ENCODE data around the gene TBC1D4.

The TBC1D4 gene

DNA sequence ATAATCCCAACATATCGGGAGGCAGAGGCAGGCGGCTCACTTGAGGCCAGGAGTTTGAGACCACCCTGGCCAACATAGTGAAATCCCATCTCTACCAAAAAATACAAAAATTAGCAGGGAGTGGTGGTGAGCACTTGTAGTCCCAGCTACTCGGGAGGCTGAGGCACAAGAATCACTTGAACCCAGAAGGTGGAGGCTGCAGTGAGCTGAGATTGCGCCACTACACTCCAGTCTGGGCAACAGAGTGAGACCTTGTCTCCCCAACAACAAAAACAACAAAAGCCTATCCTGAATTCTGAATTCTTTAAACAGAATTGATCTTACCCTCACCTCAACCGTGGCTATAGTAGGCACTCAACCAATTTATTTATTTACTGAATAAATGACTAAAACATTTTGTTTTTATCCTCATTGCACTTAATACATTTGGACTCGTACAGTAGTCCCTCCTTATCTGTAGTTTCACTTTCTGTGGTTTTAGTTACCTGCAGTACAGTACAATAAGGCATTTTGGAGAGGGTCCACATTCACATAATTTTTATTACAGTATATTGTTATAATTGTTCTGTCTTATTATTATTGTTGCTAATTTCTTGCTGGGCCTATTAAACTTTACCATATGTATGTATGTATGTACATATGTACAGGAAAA lies 98.8 kb downstream of the TBC1D4 start:
- no peak for DNase-seq

GRCh38 chr13:75378301-75378700 lies 103.7 kb downstream of the TBC1D4 start:
- DNase-seq, result no peak

GRCh38 chr13:75376792-75377402 lies 105.1 kb downstream of the TBC1D4 start:
- DNase-seq, result no peak

- DNase-seq, result no peak
Measured at GRCh38 chr13:75375329-75375728, 106.6 kb downstream of the TBC1D4 start.

DNA sequence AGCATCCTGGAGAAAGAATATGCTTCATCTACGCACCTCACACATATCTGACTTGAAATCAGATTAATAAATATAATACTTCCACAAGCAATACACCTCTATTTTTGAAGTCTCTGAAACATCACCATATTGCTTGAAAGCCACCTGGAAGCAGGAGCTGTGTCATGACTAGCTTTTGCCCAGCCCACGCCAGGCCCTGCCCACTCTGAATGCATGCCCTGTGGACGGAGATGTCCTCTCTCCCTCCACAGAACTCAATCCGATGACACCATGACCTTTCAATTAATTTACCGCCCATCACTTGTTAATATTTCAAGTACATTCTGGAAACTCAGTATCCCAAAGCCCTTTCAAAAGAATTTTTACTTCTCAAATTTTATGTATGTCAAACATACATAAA lies 108.0 kb downstream of the TBC1D4 start:
- no peak for DNase-seq

- no peak for DNase-seq
Measured at GRCh38 chr13:75372923-75373841, 108.8 kb downstream of the TBC1D4 start.

GRCh38 chr13:75372517-75372916 lies 109.5 kb downstream of the TBC1D4 start:
- peak in 1 of 2 donors; percentile 51 for DNase-seq

GRCh38 chr13:75371203-75371602 lies 110.8 kb downstream of the TBC1D4 start:
- DNase-seq, result no peak

DNA sequence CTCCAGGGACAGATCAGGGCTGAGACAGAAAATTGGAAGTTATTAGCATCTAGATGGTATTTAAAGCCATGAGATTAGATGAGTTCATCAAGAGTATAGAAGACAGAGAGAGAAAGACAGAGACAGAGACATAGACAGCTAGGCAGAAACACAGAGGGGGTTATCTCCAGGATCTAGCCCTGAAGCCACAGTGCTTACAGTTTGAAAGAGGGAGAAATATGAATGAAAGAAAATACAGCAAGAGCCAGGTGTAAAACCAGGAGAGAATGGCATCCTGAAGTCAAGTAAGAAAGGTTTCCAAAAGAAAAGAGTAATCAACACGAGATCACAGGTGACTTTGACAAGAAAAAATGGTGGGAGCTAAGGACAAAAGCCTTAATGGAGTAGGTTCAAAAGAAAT lies 111.2 kb downstream of the TBC1D4 start:
- DNase-seq, result no peak

DNA sequence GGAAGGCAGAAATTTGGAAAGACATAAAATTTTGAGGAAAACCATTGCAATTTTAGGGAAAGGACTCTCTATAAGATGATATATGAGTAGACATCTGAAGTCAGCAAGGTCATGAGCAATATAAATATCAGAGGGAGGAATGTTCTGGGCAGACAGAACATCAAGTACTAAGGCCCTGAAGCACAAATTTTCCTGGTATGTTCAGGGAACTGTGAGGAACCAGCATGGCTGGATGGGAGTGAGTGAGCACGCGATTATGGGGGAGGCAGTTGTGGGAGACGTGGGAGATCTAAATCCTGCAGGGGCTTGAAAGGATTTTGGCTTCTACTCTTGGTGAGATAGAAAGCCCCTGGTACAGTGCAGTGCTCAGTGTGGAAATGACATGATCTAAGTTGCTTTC lies 112.0 kb downstream of the TBC1D4 start:
- DNase-seq, result no peak

DNA sequence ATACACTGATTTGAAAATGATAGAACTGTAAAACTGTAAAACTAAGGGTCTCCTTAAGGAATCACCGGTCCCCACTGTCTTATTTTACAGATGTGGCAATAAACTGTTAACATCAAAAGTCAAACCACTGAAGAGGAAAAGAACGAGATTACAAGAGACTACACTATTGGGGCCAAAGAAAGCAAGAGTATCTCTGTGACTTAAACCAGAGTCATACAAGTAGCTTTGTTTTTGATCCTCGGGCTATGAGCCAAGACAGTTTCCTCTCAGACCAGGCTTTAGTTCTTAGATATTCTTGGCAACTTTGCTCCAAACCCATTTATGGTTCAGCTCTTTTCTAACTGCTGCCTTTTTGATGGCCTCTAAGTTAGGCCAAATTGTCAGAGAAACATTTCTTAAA lies 113.8 kb downstream of the TBC1D4 start:
- no peak for DNase-seq

GRCh38 chr13:75366380-75367280 lies 115.3 kb downstream of the TBC1D4 start:
- DNase-seq, result no peak

DNA sequence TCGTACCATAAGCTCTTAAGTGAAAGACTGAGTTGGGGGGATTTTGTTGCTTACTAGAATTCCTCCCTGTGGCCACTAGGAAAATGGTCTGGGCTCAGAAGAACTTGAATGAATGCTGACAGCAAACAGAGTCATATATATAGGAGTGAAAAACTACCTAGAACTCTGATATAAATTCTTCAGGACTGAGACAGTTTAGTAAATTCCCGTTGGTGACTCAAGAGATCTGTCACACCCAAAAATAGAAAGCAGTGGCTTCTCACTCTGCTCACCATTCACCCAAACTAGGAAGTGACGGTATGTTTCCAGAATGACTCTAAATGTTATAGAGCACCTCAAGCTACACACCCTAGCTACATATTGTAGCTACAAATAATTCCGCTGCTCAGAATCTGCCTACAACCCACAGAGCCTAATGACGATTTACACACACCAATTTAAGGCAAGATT lies 116.2 kb downstream of the TBC1D4 start:
- peak in 1 of 2 donors; percentile 51 for DNase-seq

GRCh38 chr13:75364131-75364713 lies 117.7 kb downstream of the TBC1D4 start:
- DNase-seq, result no peak

DNA sequence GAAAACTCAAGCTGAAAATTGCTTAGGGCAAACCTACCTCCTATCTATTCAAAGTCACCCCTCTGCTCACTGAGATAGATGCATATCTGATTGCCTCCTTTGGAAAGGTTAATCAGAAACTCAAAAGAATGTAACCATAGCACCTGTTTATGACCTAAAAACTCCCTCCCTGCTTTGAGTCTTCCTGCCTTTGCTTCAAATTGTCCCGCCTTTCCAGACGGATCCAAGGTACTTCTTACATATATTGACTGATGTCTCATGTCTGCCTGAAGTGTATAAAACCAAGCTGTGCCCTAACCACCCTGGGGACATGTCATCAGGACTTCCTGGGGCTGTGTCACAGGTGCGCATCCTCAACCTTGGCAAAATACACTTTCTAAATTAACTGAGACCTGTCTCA lies 118.6 kb downstream of the TBC1D4 start:
- DNase-seq, result no peak

GRCh38 chr13:75362026-75362425 lies 119.9 kb downstream of the TBC1D4 start:
- DNase-seq, result no peak

GRCh38 chr13:75360170-75360569 lies 121.8 kb downstream of the TBC1D4 start:
- DNase-seq, result no peak

DNA sequence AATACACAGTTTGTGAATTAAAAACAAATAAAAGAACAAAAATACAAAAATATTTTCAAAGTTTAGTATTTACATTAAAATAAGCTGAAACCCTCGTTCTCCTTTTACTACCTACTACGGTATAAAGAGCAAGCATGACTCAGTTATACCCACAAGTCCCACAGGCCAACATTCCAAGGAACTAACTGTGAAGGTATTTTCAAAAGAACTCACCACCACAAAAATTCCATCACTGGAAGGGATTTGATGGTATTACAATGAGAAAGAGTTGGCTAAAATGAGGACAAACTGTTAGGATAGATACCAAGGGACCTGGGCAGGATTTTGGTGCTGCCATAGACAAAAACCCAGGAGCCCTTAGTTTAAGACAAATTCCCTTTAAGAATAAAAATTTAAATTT lies 122.7 kb downstream of the TBC1D4 start:
- DNase-seq, result no peak

- peak; percentile 34 to 71 for DNase-seq
Measured at GRCh38 chr13:75357576-75358289, 124.2 kb downstream of the TBC1D4 start.

- no peak for DNase-seq
Measured at GRCh38 chr13:75356421-75356820, 125.5 kb downstream of the TBC1D4 start.

GRCh38 chr13:75355609-75356008 lies 126.4 kb downstream of the TBC1D4 start:
- no peak for DNase-seq

DNA sequence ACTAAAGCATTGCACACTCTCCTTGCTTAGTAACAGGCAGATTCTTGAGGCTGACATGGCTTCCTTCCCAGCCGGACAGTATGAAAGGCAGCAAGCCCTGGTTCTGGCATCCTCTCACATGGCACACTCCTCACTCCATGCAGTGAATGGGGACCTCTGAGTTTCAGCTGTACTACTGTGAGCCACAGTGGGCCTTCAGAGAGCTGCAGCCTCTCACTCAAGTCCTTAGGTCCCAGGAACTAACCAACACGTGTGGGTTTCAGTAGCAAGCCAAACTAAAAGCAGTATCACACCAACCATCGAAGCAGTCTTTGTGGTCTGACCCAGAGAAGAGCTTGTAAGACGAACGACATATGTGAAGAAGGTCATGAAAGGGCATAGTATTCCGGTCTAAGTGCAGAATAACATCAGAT lies 128.2 kb downstream of the TBC1D4 start:
- DNase-seq, result no peak
